Measurements from ENCODE around the gene SP7. TPM values are rescaled to one million over a fixed set of nuclear protein-coding genes. Genes with fewer than 3 reads are reported as not detected.
A peak's percentile ranks its signal among the peaks of the same experiment; 100 is the strongest.

SP7 gene
- total and polyA plus RNA-seq, 9 of the 15 experiments (the other 6 are each of a cell fraction or from before 2014, with no cell fraction given), result 0.04 TPM; not detected in 8

- no peak for TF ChIP-seq YBX1 (IDR thresholded peaks at IDR 0.05)
- TF ChIP-seq CHD2 (IDR thresholded peaks at IDR 0.05; ENCODE audit: low read depth, low read length), result no peak
- TF ChIP-seq TOE1 (IDR thresholded peaks at IDR 0.05; ENCODE audit: borderline replicate concordance), result peak; percentile 56; the same call in 1 of the 2 replicates
- no peak for TF ChIP-seq TOE1 (CRISPR knock-in tag; IDR thresholded peaks at IDR 0.05; ENCODE audit: borderline replicate concordance, low read depth)
- peak; percentile 86 for TF ChIP-seq DEAF1 (CRISPR knock-in tag; IDR thresholded peaks at IDR 0.05)
- TF ChIP-seq ZNF316 (IDR thresholded peaks at IDR 0.05), result no peak
- TF ChIP-seq MITF (IDR thresholded peaks at IDR 0.05), result no peak
- no peak for TF ChIP-seq HMBOX1 (IDR thresholded peaks at IDR 0.05)
- no peak for TF ChIP-seq PKNOX1 (IDR thresholded peaks at IDR 0.05)
- TF ChIP-seq SAFB (IDR thresholded peaks at IDR 0.05; ENCODE audit: borderline replicate concordance, low read depth, low read length), result no peak
- no peak for TF ChIP-seq ZNF655 (CRISPR knock-in tag; IDR thresholded peaks at IDR 0.05)
- no peak for TF ChIP-seq NR0B1 (IDR thresholded peaks at IDR 0.05; ENCODE audit: partially characterized antibody)
- TF ChIP-seq CBX3 (IDR thresholded peaks at IDR 0.05; ENCODE audit: borderline replicate concordance in 1 of 2, low read length in 2 of 2), result no peak
- no peak for TF ChIP-seq SETDB1 (IDR thresholded peaks at IDR 0.05; ENCODE audit: low read length)
- no peak for TF ChIP-seq HEY1 (CRISPR knock-in tag; IDR thresholded peaks at IDR 0.05; ENCODE audit: borderline replicate concordance)
- TF ChIP-seq ZNF695 (CRISPR knock-in tag; IDR thresholded peaks at IDR 0.05), result no peak
- TF ChIP-seq RBM15 (IDR thresholded peaks at IDR 0.05; ENCODE audit: insufficient read depth, low read length), result no peak
Observed at GRCh38 chr12:53344824-53345485, 8.8 kb upstream of the SP7 start (continued).

Measured in K562 (cell line).